GM19463 (cell line): Measurements from ENCODE around the gene RAPGEF3.
A peak's percentile ranks its signal among the peaks of the same experiment; 100 is the strongest.

Experiments
- ATAC-seq: cut with Tn5 transposase; IDR thresholded peaks from one replicate; pipeline ENCODE4 v1.9.1; 2021; ENCODE audit warnings: mild to moderate bottlenecking, moderate library complexity; ENCODE audit not compliant: unreplicated experiment

Gene RAPGEF3

GRCh38 chr12:47725091-47725772 lies 33.4 kb downstream of the RAPGEF3 start, which contains the start of gene ENDOU:
TSS of gene ENDOU (minus strand) at chr12:47725490. CDS start at chr12:47725413, 77 bp downstream.
- ATAC-seq = no peak

- no peak for ATAC-seq
These were observed 35.6 kb downstream of the RAPGEF3 start for GRCh38 chr12:47722941-47723631.

GRCh38 chr12:47722136-47722834 lies 36.4 kb downstream of the RAPGEF3 start:
- ATAC-seq = no peak

- no peak for ATAC-seq
These were observed 37.2 kb downstream of the RAPGEF3 start for GRCh38 chr12:47721431-47721973.

- no peak for ATAC-seq
These were observed 40.1 kb downstream of the RAPGEF3 start for GRCh38 chr12:47718531-47718930.

GRCh38 chr12:47717443-47718193 lies 41.1 kb downstream of the RAPGEF3 start:
- no peak for ATAC-seq

- no peak for ATAC-seq
These were observed 41.6 kb downstream of the RAPGEF3 start for GRCh38 chr12:47717046-47717442.

GRCh38 chr12:47715877-47716548 lies 42.7 kb downstream of the RAPGEF3 start:
- ATAC-seq = no peak

GRCh38 chr12:47715393-47715876 lies 43.2 kb downstream of the RAPGEF3 start:
- peak; percentile 77 for ATAC-seq

- no peak for ATAC-seq
These were observed 43.8 kb downstream of the RAPGEF3 start for GRCh38 chr12:47714826-47715386.

- ATAC-seq = no peak
These were observed 46.5 kb downstream of the RAPGEF3 start for GRCh38 chr12:47712171-47712570.

GRCh38 chr12:47711448-47711847 lies 47.2 kb downstream of the RAPGEF3 start:
- ATAC-seq = no peak

- no peak for ATAC-seq
These were observed 48.4 kb downstream of the RAPGEF3 start for GRCh38 chr12:47710278-47710677.

GRCh38 chr12:47709671-47710070 lies 49.0 kb downstream of the RAPGEF3 start:
- no peak for ATAC-seq

- no peak for ATAC-seq
These were observed 49.4 kb downstream of the RAPGEF3 start for GRCh38 chr12:47709237-47709636.

- ATAC-seq = no peak
These were observed 50.7 kb downstream of the RAPGEF3 start for GRCh38 chr12:47707905-47708543.

GRCh38 chr12:47707355-47707754 lies 51.3 kb downstream of the RAPGEF3 start:
- no peak for ATAC-seq

- ATAC-seq = peak; percentile 81
These were observed 52.9 kb downstream of the RAPGEF3 start, which contains the start of gene RPAP3 for GRCh38 chr12:47705566-47706425. TSS of gene RPAP3 (minus strand) at chr12:47706030. CDS start at chr12:47702840, 3,190 bp downstream.
